HK-2 (cell line): Measurements from ENCODE around the gene UGT2B10.
"Not testable (repeated sequence)": the region's sequence is repeated elsewhere in the genome, so short reads cannot be mapped to it uniquely, and the experiment has no call there.

Experiments
- DNase-seq: peaks from one replicate; pipeline ENCODE4 v3.0.0-alpha.2; 2018; ENCODE audit not compliant: unreplicated experiment

UGT2B10 gene

GRCh38 chr4:68815617-68816409 lies at the start of gene UGT2B10:
Gene UGT2B10, plus strand, starts transcription at chr4:68815994. Its CDS starts 26 bp downstream, at chr4:68816020.
- DNase-seq, result not testable (repeated sequence)

GRCh38 chr4:68771836-68772235 lies 44.0 kb upstream of the UGT2B10 start:
- DNase-seq, result not testable (repeated sequence)

- DNase-seq, result no peak
These were observed 42.1 kb upstream of the UGT2B10 start for GRCh38 chr4:68773699-68774098.

- no peak for DNase-seq
These were observed 35.6 kb upstream of the UGT2B10 start for GRCh38 chr4:68780232-68780631.

- no peak for DNase-seq
These were observed 18.7 kb upstream of the UGT2B10 start for GRCh38 chr4:68797048-68797447.

GRCh38 chr4:68797618-68798017 lies 18.2 kb upstream of the UGT2B10 start:
- no peak for DNase-seq

- no peak for DNase-seq
These were observed 12.8 kb upstream of the UGT2B10 start for GRCh38 chr4:68803013-68803412.

GRCh38 chr4:68808060-68808459 lies 7.7 kb upstream of the UGT2B10 start:
- DNase-seq, result no peak

- no peak for DNase-seq
These were observed 4.9 kb upstream of the UGT2B10 start for GRCh38 chr4:68810919-68811318.

- not testable (repeated sequence) for DNase-seq
These were observed 844 bp downstream of the UGT2B10 start for GRCh38 chr4:68816410-68817265.

GRCh38 chr4:68817386-68817785 lies 1.6 kb downstream of the UGT2B10 start:
- DNase-seq, result no peak

GRCh38 chr4:68818030-68818462 lies 2.3 kb downstream of the UGT2B10 start:
- DNase-seq, result not testable (repeated sequence)

GRCh38 chr4:68831642-68832041 lies 15.8 kb downstream of the UGT2B10 start:
- no peak for DNase-seq

GRCh38 chr4:68850293-68850692 lies 34.5 kb downstream of the UGT2B10 start:
- DNase-seq, result no peak

GRCh38 chr4:68855771-68856170 lies 40.0 kb downstream of the UGT2B10 start:
- DNase-seq, result no peak

GRCh38 chr4:68858039-68858438 lies 42.2 kb downstream of the UGT2B10 start:
- no peak for DNase-seq

GRCh38 chr4:68859655-68860054 lies 43.9 kb downstream of the UGT2B10 start:
- no peak for DNase-seq

GRCh38 chr4:68861057-68861456 lies 45.3 kb downstream of the UGT2B10 start:
- no peak for DNase-seq

- no peak for DNase-seq
These were observed 48.8 kb downstream of the UGT2B10 start for GRCh38 chr4:68864438-68865187.

- no peak for DNase-seq
These were observed 49.4 kb downstream of the UGT2B10 start for GRCh38 chr4:68865188-68865638.

GRCh38 chr4:68865760-68866159 lies 50.0 kb downstream of the UGT2B10 start:
- no peak for DNase-seq

- no peak for DNase-seq
These were observed 53.5 kb downstream of the UGT2B10 start for GRCh38 chr4:68869274-68869773.
